ENCODE results near the gene MACROD2.

MACROD2 gene

GRCh38 chr20:15940127-15940526 lies 1944.8 kb downstream of the MACROD2 start:
- no peaks in the 10 kb centered on the region for H3F3A ChIP-seq (ENCODE audit: insufficient read depth)
- no peaks in the 10 kb centered on the region for H4K20me1 ChIP-seq (ENCODE audit: low read depth, low read length)
- H3K27me3 ChIP-seq (ENCODE audit: low read length), result no peaks in the 10 kb centered on the region
- H3K36me3 ChIP-seq (ENCODE audit: low read length), result no peaks in the 10 kb centered on the region
- H3K27ac ChIP-seq (ENCODE audit: low read depth, low read length), result no peak overlapping the region
- H3K9me2 ChIP-seq (replicated peaks; ENCODE audit: insufficient read depth, low read length), result no peaks in the 10 kb centered on the region
- no peak overlapping the region for H2AFZ ChIP-seq (ENCODE audit: low read depth, low read length, severe bottlenecking)
- H3K4me3 ChIP-seq (ENCODE audit: insufficient read depth, low read length, poor library complexity, severe bottlenecking), result no peak overlapping the region
- H3K4me2 ChIP-seq (ENCODE audit: low read depth, low read length, poor library complexity, severe bottlenecking), result no peak overlapping the region
- H3K9ac ChIP-seq (ENCODE audit: low read length), result no peak overlapping the region
- H3K79me2 ChIP-seq (ENCODE audit: insufficient read depth, low read length), result no peaks in the 10 kb centered on the region
- H3K9me3 ChIP-seq (ENCODE audit: insufficient read depth, low read length), result no peaks in the 10 kb centered on the region
- TF ChIP-seq EZH2phosphoT487 (conservative IDR thresholded peaks at IDR 0.05; ENCODE audit: low read length), result no peak
- no peak for TF ChIP-seq CTCF (IDR thresholded peaks at IDR 0.05; ENCODE audit: insufficient read depth, low read length, poor library complexity, severe bottlenecking)

GRCh38 chr20:15942130-15942529 lies 1946.8 kb downstream of the MACROD2 start:
- Histone ChIP-seq H3F3A (ENCODE audit: insufficient read depth) (no peaks in the 10 kb centered on the region), H4K20me1 (ENCODE audit: low read depth, low read length) (no peaks in the 10 kb centered on the region), H3K27ac (ENCODE audit: low read depth, low read length) (no peak overlapping the region), H3K79me2 (ENCODE audit: insufficient read depth, low read length) (no peaks in the 10 kb centered on the region), H3K9me3 (ENCODE audit: insufficient read depth, low read length) (no peaks in the 10 kb centered on the region), H3K4me3 (ENCODE audit: insufficient read depth, low read length, poor library complexity, severe bottlenecking) (no peak overlapping the region), H3K9me2 (replicated peaks; ENCODE audit: insufficient read depth, low read length) (no peaks in the 10 kb centered on the region), H3K27me3 (ENCODE audit: low read length) (no peaks in the 10 kb centered on the region), H3K36me3 (ENCODE audit: low read length) (no peaks in the 10 kb centered on the region), H3K9ac (ENCODE audit: low read length) (no peak overlapping the region), H3K4me2 (ENCODE audit: low read depth, low read length, poor library complexity, severe bottlenecking) (no peak overlapping the region), H2AFZ (ENCODE audit: low read depth, low read length, severe bottlenecking) (no peak overlapping the region)
- TF ChIP-seq EZH2phosphoT487 (conservative IDR thresholded peaks at IDR 0.05; ENCODE audit: low read length) (no peak), CTCF (IDR thresholded peaks at IDR 0.05; ENCODE audit: insufficient read depth, low read length, poor library complexity, severe bottlenecking) (no peak)

GRCh38 chr20:15945289-15945688 lies 1950.0 kb downstream of the MACROD2 start:
- Histone ChIP-seq H3K79me2 (ENCODE audit: insufficient read depth, low read length) (no peaks in the 10 kb centered on the region), H3K9me3 (ENCODE audit: insufficient read depth, low read length) (no peaks in the 10 kb centered on the region), H3K4me3 (ENCODE audit: insufficient read depth, low read length, poor library complexity, severe bottlenecking) (no peak overlapping the region), H3K4me2 (ENCODE audit: low read depth, low read length, poor library complexity, severe bottlenecking) (no peak overlapping the region), H4K20me1 (ENCODE audit: low read depth, low read length) (no peaks in the 10 kb centered on the region), H3K9me2 (replicated peaks; ENCODE audit: insufficient read depth, low read length) (no peaks in the 10 kb centered on the region), H3K27me3 (ENCODE audit: low read length) (no peaks in the 10 kb centered on the region), H3K27ac (ENCODE audit: low read depth, low read length) (no peak overlapping the region), H3F3A (ENCODE audit: insufficient read depth) (no peaks in the 10 kb centered on the region), H2AFZ (ENCODE audit: low read depth, low read length, severe bottlenecking) (no peak overlapping the region), H3K9ac (ENCODE audit: low read length) (no peak overlapping the region), H3K36me3 (ENCODE audit: low read length) (no peaks in the 10 kb centered on the region)
- TF ChIP-seq CTCF (IDR thresholded peaks at IDR 0.05; ENCODE audit: insufficient read depth, low read length, poor library complexity, severe bottlenecking) (no peak), EZH2phosphoT487 (conservative IDR thresholded peaks at IDR 0.05; ENCODE audit: low read length) (no peak)
